Activated CD4-positive, alpha-beta memory T cell treated with anti-CD3 and anti-CD28 coated beads, Interleukin-2, amount 10 ng/mL, durations not matched to agents 7 days and 5 days (primary cell): ENCODE measurements around the gene CST7. TPM values are rescaled to one million over a fixed set of nuclear protein-coding genes. Genes with fewer than 3 reads are reported as not detected.
"Not testable (repeated sequence)": the region's sequence is repeated elsewhere in the genome, so short reads cannot be mapped to it uniquely, and the experiment has no call there.

Source experiments
- CTCF ChIA-PET: fragments of 350-600 bp; sonication (Branson Sonifier 250); formaldehyde crosslinking; loops from one replicate; lab custom pipeline; 2021; ENCODE audit warnings: antibody characterized with exemption, inconsistent platforms; lab: Charles Lee
- POLR2A ChIA-PET: fragments of 350-600 bp; sonication (Branson Sonifier 250); formaldehyde crosslinking; loops from one replicate; lab custom pipeline; 2021; ENCODE audit warnings: antibody characterized with exemption; lab: Charles Lee
- DNase-seq: peaks from one replicate; pipeline ENCODE4 v3.0.0-alpha.2; 2020
- H3K27ac Mint-ChIP-seq: one replicate; pipeline ENCODE4 v1.8.0; 2021; ENCODE audit warnings: mild to moderate bottlenecking, mixed read lengths
- H3K27me3 Mint-ChIP-seq: one replicate; pipeline ENCODE4 v1.8.0; 2021; ENCODE audit warnings: mixed read lengths
- H3K36me3 Mint-ChIP-seq: one replicate; pipeline ENCODE4 v1.8.0; 2021; ENCODE audit warnings: low read depth, mixed read lengths
- H3K4me1 Mint-ChIP-seq: one replicate; pipeline ENCODE4 v1.8.0; 2021; ENCODE audit warnings: mixed read lengths
- H3K4me3 Mint-ChIP-seq: one replicate; pipeline ENCODE4 v1.8.0; 2021; ENCODE audit warnings: mild to moderate bottlenecking, mixed read lengths
- H3K9me3 Mint-ChIP-seq: one replicate; pipeline ENCODE4 v1.8.0; 2021; ENCODE audit warnings: mixed read lengths
- total RNA-seq, 2 experiments: library from RNA; stranded (reverse); gene quantifications; one replicate each; pipeline ENCODE4 v1.2.3, GENCODE V29; 2021

The CST7 gene
- total RNA-seq, 2 experiments from 2014 or later = 178 to 182 TPM

DNA sequence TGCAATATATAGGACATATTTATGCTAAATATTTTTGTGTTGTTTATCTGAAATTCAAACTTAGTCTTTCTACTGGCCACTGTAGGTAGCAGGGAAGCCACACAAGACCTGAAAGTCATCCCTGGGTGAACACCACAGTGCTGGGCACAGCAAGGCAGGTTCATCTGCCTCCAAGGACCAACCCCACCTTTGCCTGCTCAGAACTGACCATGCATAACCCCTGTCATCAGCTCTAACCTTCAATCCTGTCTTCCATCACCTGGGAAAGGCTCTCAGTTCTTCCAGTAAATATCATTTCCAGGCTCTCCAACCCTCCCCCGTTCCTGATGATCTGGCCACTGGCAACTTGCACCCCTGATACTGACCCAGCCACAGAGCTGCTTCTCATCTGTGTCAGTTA, 32.7 kb upstream of the CST7 start:
- ChIA-PET CTCF (interaction anchor here (1.9 to 3.3 kb wide), 2 partner anchors 15 to 979 kb away, joined by 6 to 23 read pairs; no protein-coding TSS in a partner anchor), POLR2A (no interaction called here)
- H3K4me3 Mint-ChIP-seq = no peak overlapping the region
- peaks cover 7% of the 10 kb centered on the region for H3K27me3 Mint-ChIP-seq
- no peak overlapping the region for H3K27ac Mint-ChIP-seq
- no peaks in the 10 kb centered on the region for H3K9me3 Mint-ChIP-seq
- H3K4me1 Mint-ChIP-seq = peaks cover 12% of the 10 kb centered on the region
- no peak for DNase-seq
- no peaks in the 10 kb centered on the region for H3K36me3 Mint-ChIP-seq

DNA sequence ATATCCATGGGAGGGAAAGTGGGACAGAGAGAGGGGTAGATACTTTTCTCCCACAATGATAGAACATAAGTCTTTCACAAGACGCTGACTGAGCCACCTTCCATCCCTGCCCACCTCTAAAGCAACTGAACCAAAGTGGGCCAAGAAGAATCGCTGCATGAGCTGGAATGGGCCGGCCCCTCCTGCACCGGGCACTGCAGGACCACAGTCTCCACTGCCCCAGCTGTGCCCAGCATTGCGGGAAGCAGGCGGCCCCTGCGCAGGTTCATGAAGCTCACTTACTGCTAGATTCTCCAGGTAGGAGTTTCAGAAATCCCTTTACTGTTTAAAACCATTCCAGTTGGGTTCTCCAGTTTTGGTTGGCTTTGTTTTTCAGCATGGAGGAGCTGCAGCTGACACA, 32.0 kb upstream of the CST7 start:
- ChIA-PET CTCF (interaction anchor here (1.3 to 3.3 kb wide), 3 partner anchors 15 to 979 kb away, joined by 6 to 23 read pairs (median 6); no protein-coding TSS in a partner anchor), POLR2A (no interaction called here)
- Mint-ChIP-seq H3K4me1 (peaks cover 12% of the 10 kb centered on the region), H3K27ac (no peak overlapping the region), H3K36me3 (no peaks in the 10 kb centered on the region), H3K27me3 (peaks cover 7% of the 10 kb centered on the region), H3K9me3 (no peaks in the 10 kb centered on the region), H3K4me3 (no peak overlapping the region)
- no peak for DNase-seq

DNA sequence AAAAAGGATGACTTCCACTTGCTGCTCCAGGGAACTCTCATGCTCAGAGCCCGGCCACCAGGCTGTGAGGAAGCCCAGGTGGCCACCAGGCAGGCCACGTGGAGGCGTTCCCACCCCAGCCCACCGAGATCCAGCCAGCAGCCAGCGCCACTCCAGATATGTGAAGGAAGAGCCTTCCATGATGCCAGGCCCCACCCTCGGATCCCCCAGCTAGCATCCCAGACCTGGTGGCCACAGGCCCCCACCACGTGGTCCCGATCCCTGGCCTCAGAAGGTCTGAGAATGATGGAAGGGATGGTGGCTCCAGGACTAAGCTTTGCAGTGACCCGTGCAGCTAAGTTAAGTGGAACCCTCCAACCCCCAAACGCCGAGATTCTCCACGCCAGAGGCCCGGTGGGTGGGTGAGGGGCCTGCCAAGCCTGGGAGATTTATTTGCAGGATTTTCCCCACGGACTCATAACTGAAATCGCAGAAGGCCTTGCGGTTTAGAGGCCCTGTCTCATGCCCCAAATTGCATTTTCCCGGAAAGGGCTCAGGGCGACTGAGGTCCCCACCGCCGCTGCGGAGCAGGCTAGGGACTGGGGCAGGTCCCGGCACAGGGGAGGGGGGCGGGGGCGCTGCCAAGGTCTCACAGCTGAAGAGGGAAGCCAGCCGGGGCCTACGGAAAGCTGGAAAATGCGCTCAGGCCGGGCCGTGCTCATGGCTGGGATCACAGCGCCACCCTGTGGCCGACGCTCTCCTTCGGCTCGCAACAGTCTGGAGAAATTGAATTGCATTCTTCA, 31.1 kb upstream of the CST7 start:
- no peak overlapping the region for H3K4me3 Mint-ChIP-seq
- no peaks in the 10 kb centered on the region for H3K9me3 Mint-ChIP-seq
- H3K27me3 Mint-ChIP-seq = peaks cover 7% of the 10 kb centered on the region
- ChIA-PET CTCF (interaction anchor here (0.6 to 3.3 kb wide), 11 partner anchors 14 to 980 kb away, joined by 3 to 23 read pairs (median 4); no protein-coding TSS in a partner anchor), POLR2A (no interaction called here)
- DNase-seq = peak; percentile 57
- peaks cover 12% of the 10 kb centered on the region for H3K4me1 Mint-ChIP-seq
- no peak overlapping the region for H3K27ac Mint-ChIP-seq
- H3K36me3 Mint-ChIP-seq = no peaks in the 10 kb centered on the region

DNA sequence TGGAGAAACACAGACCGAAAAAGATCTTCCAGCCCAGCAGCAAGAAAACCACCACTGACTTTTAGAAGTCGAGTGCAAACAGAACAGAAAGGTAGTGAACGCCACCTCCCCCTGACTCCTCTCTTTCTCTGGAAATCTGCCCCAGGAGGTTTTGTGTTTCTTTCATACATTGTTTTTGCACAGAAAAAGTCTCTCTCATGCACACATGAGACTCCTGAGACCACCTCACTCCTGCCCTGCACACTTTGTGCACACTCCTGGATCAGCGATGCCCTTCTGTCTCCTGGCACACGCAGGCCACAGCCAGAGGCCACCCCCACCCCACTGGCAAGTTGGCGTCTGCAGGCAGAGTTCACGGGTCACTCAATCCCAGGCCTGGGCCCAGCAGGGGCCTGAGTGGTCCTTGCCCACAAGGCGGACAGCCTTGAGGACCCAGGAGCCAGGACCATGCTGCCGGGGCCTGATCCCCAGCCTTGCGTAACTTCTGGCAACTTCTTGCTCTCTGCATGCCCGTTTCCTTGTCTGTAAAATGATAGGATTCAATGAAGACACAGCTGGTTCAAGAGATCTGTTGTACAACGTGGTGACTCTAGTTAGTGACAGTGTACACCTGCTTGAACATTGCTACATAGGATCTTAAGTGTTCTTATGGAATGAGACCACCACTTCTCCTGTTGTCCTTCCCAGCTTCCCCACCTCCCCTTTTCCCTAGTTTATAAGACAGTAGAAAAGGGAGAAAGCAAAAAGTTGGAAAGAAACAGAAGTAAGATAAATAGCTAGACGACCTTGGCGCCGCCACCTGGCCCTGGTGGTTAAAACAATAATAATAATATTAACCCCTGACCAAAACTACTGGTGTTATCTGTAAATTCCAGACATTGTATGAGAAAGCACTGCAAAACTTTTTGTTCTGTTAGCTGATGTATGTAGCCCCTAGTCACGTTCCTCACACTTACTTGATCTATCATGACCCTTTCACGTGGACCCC, 30.2 kb upstream of the CST7 start:
- CTCF ChIA-PET = interaction anchor here (0.7 to 3.3 kb wide), 10 partner anchors 12 to 817 kb away, joined by 3 to 23 read pairs (median 5); no protein-coding TSS in a partner anchor
- Mint-ChIP-seq H3K4me3 (no peak overlapping the region), H3K4me1 (peaks cover 12% of the 10 kb centered on the region), H3K27me3 (peaks cover 7% of the 10 kb centered on the region), H3K9me3 (no peaks in the 10 kb centered on the region), H3K36me3 (no peaks in the 10 kb centered on the region), H3K27ac (no peak overlapping the region)
- POLR2A ChIA-PET = no interaction called here
- peak; percentile 12 for DNase-seq

DNA sequence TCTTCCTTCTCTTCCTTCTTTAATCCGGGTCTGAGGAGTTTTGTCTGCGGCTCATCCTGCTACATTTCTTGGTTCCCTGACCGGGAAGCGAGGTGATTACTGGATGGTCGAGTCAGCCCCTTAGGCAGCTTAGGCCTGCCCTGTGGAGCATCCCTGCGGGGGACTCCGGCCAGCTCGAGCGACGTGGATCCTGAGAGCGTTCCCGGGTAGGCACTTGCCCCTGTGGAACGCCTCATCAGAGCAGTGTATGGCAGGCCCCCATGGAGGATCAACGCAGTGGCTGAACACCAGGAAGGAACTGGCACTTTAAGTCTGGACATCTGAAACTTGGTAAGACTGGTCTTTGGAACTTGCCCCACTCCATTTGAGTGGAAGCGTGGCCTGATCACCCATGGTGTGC, 29.4 kb upstream of the CST7 start:
- POLR2A ChIA-PET, H3K27ac Mint-ChIP-seq, H3K4me3 Mint-ChIP-seq, H3K27me3 Mint-ChIP-seq, H3K9me3 Mint-ChIP-seq, H3K36me3 Mint-ChIP-seq: not testable (repeated sequence)
- peaks cover 12% of the 10 kb centered on the region for H3K4me1 Mint-ChIP-seq
- CTCF ChIA-PET = interaction anchor here (0.8 to 1.9 kb wide), 3 partner anchors 11 to 35 kb away, joined by 3 to 9 read pairs (median 5); no protein-coding TSS in a partner anchor
- peak; percentile 9 for DNase-seq

DNA sequence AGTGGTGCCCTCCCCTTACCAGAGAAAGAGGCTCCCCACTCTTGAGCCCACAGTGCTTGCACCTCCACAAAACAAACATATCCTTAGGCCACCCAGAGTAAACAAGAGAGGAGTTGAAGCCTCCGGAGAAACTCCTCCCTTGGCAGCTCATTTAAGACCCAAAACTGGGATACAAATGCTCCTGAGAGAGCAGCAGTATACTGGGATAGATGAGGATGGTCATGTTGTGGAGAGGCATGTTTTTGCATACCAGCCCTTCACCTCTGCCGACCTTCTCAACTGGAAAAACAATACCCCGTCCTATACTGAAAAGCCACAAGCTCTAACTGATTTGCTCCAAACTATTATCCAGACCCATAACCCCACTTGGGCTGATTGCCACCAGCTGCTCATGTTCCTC, 28.4 kb upstream of the CST7 start:
- peak; percentile 4 for DNase-seq
- H3K9me3 Mint-ChIP-seq, H3K27ac Mint-ChIP-seq, H3K27me3 Mint-ChIP-seq, POLR2A ChIA-PET, H3K36me3 Mint-ChIP-seq, H3K4me3 Mint-ChIP-seq: not testable (repeated sequence)
- CTCF ChIA-PET = interaction anchor here (1.9 kb wide), 1 partner anchor 10 kb away, joined by 9 read pairs; no protein-coding TSS in a partner anchor
- peaks cover 12% of the 10 kb centered on the region for H3K4me1 Mint-ChIP-seq

DNA sequence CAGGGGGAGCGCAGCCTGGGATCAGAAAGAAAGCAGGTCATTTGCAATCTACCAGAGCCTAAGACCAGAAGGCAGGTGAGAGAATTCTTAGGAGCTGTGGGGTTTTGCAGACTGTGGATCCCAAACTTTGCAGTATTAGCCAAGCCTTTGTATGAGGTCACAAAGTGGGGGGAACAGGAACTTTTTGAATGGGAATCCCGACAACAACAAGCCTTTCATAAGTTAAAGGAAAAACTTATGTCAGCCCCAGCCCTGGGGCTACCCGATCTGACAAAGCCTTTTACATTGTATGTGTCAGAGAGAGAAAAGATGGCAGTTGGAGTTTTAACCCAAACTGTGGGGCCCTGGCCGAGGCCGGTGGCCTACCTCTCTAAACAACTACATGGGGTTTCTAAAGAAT, 19.8 kb upstream of the CST7 start:
- not testable (repeated sequence) for DNase-seq, H3K27ac Mint-ChIP-seq, H3K27me3 Mint-ChIP-seq, H3K36me3 Mint-ChIP-seq, H3K4me3 Mint-ChIP-seq, H3K9me3 Mint-ChIP-seq
- ChIA-PET CTCF (interaction anchor here (3.1 kb wide), 1 partner anchor 21 kb away, joined by 18 read pairs; the partner anchor contains the start of gene CST7), POLR2A (interaction anchor here (2.2 to 4.2 kb wide), 3 partner anchors 20 to 130 kb away, joined by 6 to 39 read pairs (median 13); partner anchors contain the start of gene CST7)
- H3K4me1 Mint-ChIP-seq = peaks cover 29% of the 10 kb centered on the region

DNA sequence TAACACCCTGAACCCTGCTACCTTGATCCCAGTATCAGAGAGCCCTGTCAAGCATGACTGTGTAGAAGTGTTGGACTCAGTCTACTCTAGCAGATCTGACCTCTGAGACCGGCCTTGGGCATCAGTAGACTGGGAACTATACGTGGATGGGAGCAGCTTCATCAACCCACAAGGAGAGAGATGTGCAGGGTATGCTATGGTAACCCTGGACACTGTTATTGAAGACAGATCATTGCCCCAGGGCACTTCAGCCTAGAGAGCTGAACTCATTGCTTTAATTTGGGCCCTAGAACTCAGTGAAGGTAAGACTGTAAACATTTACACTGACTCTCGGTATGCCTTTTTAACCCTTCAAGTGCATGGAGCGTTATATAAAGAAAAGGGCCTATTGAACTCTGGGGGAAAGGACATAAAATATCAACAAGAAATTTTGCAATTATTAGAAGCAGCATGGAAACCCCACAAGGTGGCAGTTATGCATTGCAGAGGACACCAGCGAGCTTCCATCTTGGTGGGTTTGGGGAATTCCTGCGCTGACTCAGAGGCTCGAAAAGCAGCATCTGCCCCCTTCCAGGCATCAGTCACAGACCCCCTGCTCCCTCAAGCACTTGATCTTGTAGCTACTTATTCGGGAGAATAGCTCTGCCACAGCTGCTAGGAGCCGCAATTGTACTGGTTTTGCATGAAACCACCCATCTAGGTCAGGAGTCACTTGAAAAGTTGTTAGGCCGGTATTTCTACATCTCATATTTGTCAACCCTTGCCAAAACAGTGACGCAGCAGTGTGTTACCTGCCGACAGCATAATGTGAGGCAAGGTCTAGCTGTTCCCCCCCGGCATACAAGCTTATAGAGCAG, 19.0 kb upstream of the CST7 start:
- H3K27ac Mint-ChIP-seq, H3K27me3 Mint-ChIP-seq, H3K4me3 Mint-ChIP-seq, H3K9me3 Mint-ChIP-seq, H3K36me3 Mint-ChIP-seq: not testable (repeated sequence)
- ChIA-PET CTCF (interaction anchor here (0.8 to 3.4 kb wide), 13 partner anchors 10 to 290 kb away, joined by 3 to 23 read pairs (median 4); partner anchors contain the start of gene CST7), POLR2A (interaction anchor here (0.9 to 4.2 kb wide), 5 partner anchors 20 to 129 kb away, joined by 3 to 39 read pairs (median 6); partner anchors contain the start of gene CST7)
- H3K4me1 Mint-ChIP-seq = peaks cover 29% of the 10 kb centered on the region
- DNase-seq = peak; percentile 11

DNA sequence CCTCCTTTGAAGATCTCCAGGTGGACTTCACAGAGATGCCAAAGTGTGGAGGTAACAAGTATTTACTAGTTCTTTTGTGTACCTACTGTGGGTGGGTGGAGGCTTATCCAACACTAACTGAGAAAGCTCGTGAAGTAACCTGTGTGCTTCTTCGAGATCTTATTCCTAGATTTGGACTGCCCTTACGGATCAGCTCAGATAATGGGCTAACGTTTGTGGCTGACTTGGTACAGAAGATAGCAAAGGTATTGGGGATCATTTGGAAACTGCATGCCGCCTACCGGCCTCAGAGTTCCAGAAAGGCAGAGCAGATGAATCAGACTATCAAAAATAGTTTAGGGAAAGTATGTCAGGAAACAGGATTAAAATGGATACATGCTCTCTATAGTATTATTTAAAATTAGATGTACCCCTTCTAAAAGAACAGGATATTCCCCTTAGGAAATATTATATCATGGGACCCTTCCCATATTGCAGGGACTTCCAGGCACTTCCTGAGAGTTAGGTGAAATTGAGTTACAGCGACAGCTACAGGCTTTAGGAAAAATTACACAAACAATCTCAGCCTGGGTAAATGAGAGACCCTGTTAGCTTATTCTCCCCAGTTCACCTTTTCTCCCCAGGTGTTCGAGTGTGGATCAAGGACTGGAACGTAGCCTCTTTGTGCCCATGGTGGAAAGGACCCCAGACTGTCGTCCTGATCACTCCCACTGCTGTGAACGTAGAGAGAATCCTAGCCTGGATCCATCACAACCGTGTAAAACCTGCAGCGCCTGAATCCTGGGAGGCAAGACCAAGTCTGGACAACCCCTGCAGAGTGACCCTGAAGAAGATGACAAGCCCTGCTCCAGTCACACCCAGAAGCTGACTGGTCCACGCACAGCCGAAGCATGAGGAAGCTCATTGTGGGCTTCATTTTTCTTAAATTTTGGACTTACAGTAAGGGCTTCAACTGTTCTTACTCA, 18.1 kb upstream of the CST7 start:
- not testable (repeated sequence) for H3K4me3 Mint-ChIP-seq
- peak overlapping the region; percentile 88 for H3K27ac Mint-ChIP-seq

DNA sequence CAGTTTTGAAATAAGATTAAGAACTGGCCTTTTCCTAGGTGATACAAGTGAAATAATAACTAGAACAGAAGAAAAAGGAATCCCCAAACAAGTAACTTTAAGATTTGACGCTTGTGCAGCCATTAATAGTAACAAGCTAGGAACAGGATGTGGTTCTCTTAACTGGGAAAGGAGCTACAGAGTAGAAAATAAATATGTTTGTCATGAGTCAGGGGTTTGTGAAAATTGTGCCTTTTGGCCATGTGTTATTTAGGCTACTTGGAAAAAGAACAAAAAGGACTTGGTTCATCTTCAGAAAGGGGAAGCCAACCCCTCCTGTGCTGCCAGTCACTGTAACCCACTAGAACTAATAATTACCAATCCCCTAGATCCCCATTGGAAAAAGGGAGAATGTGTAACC, 17.2 kb upstream of the CST7 start:
- ChIA-PET POLR2A (interaction anchor here (1.4 to 4.2 kb wide), 5 partner anchors 18 to 125 kb away, joined by 4 to 39 read pairs (median 7); partner anchors contain the start of gene CST7), CTCF (interaction anchor here (1.1 to 3.4 kb wide), 5 partner anchors 15 to 58 kb away, joined by 4 to 23 read pairs (median 18); partner anchors contain the start of gene CST7)
- peak overlapping the region; percentile 88 for H3K27ac Mint-ChIP-seq
- DNase-seq = peak; percentile 14
- not testable (repeated sequence) for H3K4me3 Mint-ChIP-seq, H3K36me3 Mint-ChIP-seq, H3K9me3 Mint-ChIP-seq, H3K27me3 Mint-ChIP-seq
- H3K4me1 Mint-ChIP-seq = peaks cover 29% of the 10 kb centered on the region

More for the DNA sequence above, 18.1 kb upstream of the CST7 start:
- not testable (repeated sequence) for H3K27me3 Mint-ChIP-seq, H3K36me3 Mint-ChIP-seq, H3K9me3 Mint-ChIP-seq
- H3K4me1 Mint-ChIP-seq = peaks cover 29% of the 10 kb centered on the region
- CTCF ChIA-PET = interaction anchor here (0.8 to 3.4 kb wide), 16 partner anchors 9 to 1581 kb away, joined by 3 to 23 read pairs (median 4); partner anchors contain the start of gene CST7
- POLR2A ChIA-PET = interaction anchor here (0.9 to 4.2 kb wide), 7 partner anchors 19 to 128 kb away, joined by 3 to 39 read pairs (median 6); partner anchors contain the start of gene CST7
- peak; percentile 15 for DNase-seq
